ENCODE data around the gene NCOA5.

NCOA5 gene

GRCh38 chr20:46081074-46081473 is 8.7 kb downstream of the NCOA5 start:
- H3K4me3 ChIP-seq (ENCODE audit: low read depth, low read length) = no peak overlapping the region
- no peak for TF ChIP-seq CTCF (IDR thresholded peaks at IDR 0.05; ENCODE audit: borderline replicate concordance, insufficient read depth, low read depth, low read length)

- TF ChIP-seq CTCF (IDR thresholded peaks at IDR 0.05; ENCODE audit: borderline replicate concordance, insufficient read depth, low read depth, low read length) = no peak
- H3K4me3 ChIP-seq (ENCODE audit: low read depth, low read length) = no peak overlapping the region
These were observed 10.8 kb downstream of the NCOA5 start for GRCh38 chr20:46078954-46079353.

GRCh38 chr20:46077642-46078305 is 12.0 kb downstream of the NCOA5 start:
- TF ChIP-seq CTCF (IDR thresholded peaks at IDR 0.05; ENCODE audit: borderline replicate concordance, insufficient read depth, low read depth, low read length) = no peak
- no peak overlapping the region for H3K4me3 ChIP-seq (ENCODE audit: low read depth, low read length)

- H3K4me3 ChIP-seq (ENCODE audit: low read depth, low read length) = no peak overlapping the region
- no peak for TF ChIP-seq CTCF (IDR thresholded peaks at IDR 0.05; ENCODE audit: borderline replicate concordance, insufficient read depth, low read depth, low read length)
These were observed 13.0 kb downstream of the NCOA5 start for GRCh38 chr20:46076806-46077205.

- no peak for TF ChIP-seq CTCF (IDR thresholded peaks at IDR 0.05; ENCODE audit: borderline replicate concordance, insufficient read depth, low read depth, low read length)
- H3K4me3 ChIP-seq (ENCODE audit: low read depth, low read length) = no peak overlapping the region
These were observed 15.8 kb downstream of the NCOA5 start for GRCh38 chr20:46074006-46074405.

- no peak for TF ChIP-seq CTCF (IDR thresholded peaks at IDR 0.05; ENCODE audit: borderline replicate concordance, insufficient read depth, low read depth, low read length)
- no peak overlapping the region for H3K4me3 ChIP-seq (ENCODE audit: low read depth, low read length)
These were observed 16.3 kb downstream of the NCOA5 start for GRCh38 chr20:46073443-46073842.

GRCh38 chr20:46073024-46073423 is 16.7 kb downstream of the NCOA5 start:
- H3K4me3 ChIP-seq (ENCODE audit: low read depth, low read length) = no peak overlapping the region
- TF ChIP-seq CTCF (IDR thresholded peaks at IDR 0.05; ENCODE audit: borderline replicate concordance, insufficient read depth, low read depth, low read length) = no peak
